VCaP (cell line): ENCODE data around the gene POLL.
A peak's percentile ranks its signal among the peaks of the same experiment; 100 is the strongest.
"Not testable (repeated sequence)": the region's sequence is repeated elsewhere in the genome, so short reads cannot be mapped to it uniquely, and the experiment has no call there.

Source experiments
- H3K27ac ChIP-seq: fragments of 450-650 bp; 2 replicates; pipeline ENCODE4 v1.5.1; 2017
- TF ChIP-seq, protein P1 (sequence below): fragments of 450-650 bp; conservative IDR thresholded peaks from 2 replicates; pipeline ENCODE4 v1.5.1; 2017; ENCODE audit warnings: mild to moderate bottlenecking, moderate library complexity

POLL gene

GRCh38 chr10:101602761-101603398, 14.8 kb upstream of the POLL start:
- TF ChIP-seq, protein P1, sequence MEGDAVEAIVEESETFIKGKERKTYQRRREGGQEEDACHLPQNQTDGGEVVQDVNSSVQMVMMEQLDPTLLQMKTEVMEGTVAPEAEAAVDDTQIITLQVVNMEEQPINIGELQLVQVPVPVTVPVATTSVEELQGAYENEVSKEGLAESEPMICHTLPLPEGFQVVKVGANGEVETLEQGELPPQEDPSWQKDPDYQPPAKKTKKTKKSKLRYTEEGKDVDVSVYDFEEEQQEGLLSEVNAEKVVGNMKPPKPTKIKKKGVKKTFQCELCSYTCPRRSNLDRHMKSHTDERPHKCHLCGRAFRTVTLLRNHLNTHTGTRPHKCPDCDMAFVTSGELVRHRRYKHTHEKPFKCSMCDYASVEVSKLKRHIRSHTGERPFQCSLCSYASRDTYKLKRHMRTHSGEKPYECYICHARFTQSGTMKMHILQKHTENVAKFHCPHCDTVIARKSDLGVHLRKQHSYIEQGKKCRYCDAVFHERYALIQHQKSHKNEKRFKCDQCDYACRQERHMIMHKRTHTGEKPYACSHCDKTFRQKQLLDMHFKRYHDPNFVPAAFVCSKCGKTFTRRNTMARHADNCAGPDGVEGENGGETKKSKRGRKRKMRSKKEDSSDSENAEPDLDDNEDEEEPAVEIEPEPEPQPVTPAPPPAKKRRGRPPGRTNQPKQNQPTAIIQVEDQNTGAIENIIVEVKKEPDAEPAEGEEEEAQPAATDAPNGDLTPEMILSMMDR: peak; percentile 95
- H3K27ac ChIP-seq: no peak overlapping the region

DNA sequence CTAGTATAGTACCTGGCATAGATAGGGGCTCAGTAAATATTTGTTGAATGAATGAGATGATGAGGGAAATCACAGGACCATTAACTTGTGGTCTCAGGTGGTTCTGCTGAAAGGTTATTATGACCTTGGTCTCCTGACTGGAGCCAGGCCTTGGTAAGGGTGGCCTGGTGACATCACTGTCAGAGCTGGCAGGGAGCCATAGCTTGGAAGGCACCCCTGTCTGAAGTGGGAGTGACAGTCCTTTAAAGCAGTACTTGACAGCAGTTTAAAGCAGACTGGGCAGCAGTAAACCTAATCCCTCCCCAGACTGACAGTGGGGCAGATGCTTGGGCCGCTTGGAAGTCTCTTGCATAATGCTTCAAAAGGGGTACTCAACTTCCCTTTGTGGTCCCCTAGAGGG, 13.5 kb upstream of the POLL start:
- no peak overlapping the region for H3K27ac ChIP-seq
- TF ChIP-seq, protein P1: no peak

DNA sequence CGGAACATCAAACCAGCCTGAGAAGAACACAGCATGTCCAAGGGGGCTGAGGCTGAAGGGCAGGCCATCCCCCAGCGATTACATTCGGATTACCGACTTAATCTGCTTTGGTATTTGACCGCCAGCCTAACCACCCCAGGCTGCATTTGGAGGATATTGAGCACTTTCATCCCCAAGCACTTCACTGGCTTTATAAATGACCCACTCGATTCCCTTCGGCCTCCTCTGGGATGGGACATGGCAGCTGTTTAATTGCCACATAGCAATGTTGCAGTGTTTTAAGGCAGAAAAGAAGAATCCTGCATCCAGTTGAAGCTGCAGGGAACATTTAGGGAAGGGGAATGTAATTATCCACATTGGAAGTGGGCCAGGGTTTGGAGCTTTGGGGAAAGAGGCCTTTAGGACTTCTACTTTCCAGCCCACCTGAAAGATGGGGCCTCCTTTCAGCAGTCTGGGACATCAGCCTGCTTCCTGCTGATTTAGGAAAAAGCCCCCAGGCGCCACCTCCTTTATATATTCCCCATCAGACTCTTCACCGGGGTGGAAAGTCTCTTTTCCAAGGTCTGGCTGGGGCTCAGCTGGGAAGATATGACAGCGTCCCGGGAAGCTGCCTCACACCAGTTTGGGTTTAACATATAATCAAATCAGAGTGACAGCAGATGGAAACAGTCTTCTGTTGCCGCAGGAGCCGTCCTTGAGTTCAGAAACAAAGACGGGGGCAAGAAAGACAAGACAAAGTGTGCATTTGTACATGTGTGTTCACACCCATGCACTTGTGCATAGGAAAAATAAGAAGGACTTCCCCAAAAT, 9.2 kb upstream of the POLL start:
- no peak overlapping the region for H3K27ac ChIP-seq
- TF ChIP-seq, protein P1: no peak

GRCh38 chr10:101595591-101596433, 7.8 kb upstream of the POLL start:
- peak overlapping the region; percentile 56 for H3K27ac ChIP-seq
- TF ChIP-seq, protein P1: no peak

DNA sequence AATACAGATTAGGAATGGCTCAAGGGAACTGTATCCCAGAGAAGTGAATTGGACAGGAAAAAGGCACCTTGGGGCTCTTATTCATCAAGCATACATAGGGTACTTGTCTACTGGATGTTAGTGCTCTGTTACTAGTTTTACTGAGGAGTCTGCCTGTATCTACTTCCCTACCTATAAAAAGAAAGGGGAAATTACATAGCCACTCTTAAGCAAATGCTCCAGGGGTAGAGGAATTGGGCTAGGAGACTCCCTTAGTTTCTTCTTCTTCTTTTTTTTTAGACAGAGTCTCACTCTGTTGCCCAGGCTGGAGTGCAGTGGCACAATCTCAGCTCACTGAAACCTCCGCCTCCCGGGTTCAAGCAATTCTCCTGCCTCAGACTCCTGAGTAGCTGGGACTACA, 5.3 kb upstream of the POLL start:
- H3K27ac ChIP-seq: not testable (repeated sequence)

DNA sequence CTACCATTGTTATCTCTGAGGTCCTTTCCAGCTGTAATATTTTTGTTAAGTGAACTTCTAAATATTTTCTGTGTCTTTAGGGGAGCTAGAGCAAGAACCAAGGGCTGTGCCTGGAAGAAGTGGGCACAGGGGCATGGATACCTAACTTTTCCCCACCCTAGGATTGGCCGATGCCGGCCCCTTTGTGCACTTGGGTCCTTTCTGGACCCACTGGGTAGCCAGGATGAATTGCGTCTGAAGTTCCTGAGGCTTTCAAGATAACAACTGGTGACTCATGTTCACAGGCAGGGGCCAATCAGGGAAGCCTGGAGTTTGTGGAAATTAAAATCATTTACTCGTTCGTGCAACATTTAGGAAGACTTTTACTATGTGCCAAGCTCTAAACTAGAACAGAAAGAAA, 822 bp upstream of the POLL start:
- TF ChIP-seq, protein P1: no peak
- H3K27ac ChIP-seq: peak overlapping the region; percentile 83; the same call in 1 of the 2 replicates

GRCh38 chr10:101585841-101586240, 2.2 kb downstream of the POLL start:
- TF ChIP-seq, protein P1: no peak
- no peak overlapping the region for H3K27ac ChIP-seq
